Activated T-cell treated with anti-CD3 and anti-CD28 coated beads, Interleukin-2, amount 50 U/mL, for 72 hours (primary cell): ENCODE data around the gene PIEZO1. TPM values are rescaled to one million over a fixed set of nuclear protein-coding genes. Genes with fewer than 3 reads are reported as not detected.
"Not testable (repeated sequence)": the region's sequence is repeated elsewhere in the genome, so short reads cannot be mapped to it uniquely, and the experiment has no call there.

ENCODE experiments used
- ATAC-seq, 2 donors: fragments of 150-1000 bp; cut with Tn5 transposase; replicated peaks in 1 of 2; 2 replicates each; pipeline ENCODE4 v1.10.0; 2021; ENCODE audit warnings: moderate library complexity in 2 of 2, mild to moderate bottlenecking in 1 of 2
- DNase-seq, 2 donors: peaks; one replicate each; pipeline ENCODE4 v3.0.0; 2021 to 2022; ENCODE audit warnings: mixed read lengths in 1 of 2
- H3K27ac Mint-ChIP-seq: one replicate; pipeline ENCODE4 v1.8.0; 2022; ENCODE audit warnings: mild to moderate bottlenecking, moderate library complexity, mixed read lengths
- H3K27me3 Mint-ChIP-seq: one replicate; pipeline ENCODE4 v1.8.0; 2022; ENCODE audit warnings: low read depth, mixed read lengths
- H3K36me3 Mint-ChIP-seq, 2 donors: one replicate each; pipeline ENCODE4 v1.8.0; 2022; ENCODE audit warnings: mixed read lengths in 2 of 2, mild to moderate bottlenecking in 1 of 2; ENCODE audit not compliant: insufficient read depth in 2 of 2
- H3K4me1 Mint-ChIP-seq: one replicate; pipeline ENCODE4 v1.8.0; 2022; ENCODE audit warnings: low read depth, mixed read lengths
- H3K4me3 Mint-ChIP-seq, 2 donors: one replicate each; pipeline ENCODE4 v1.8.0; 2022; ENCODE audit warnings: mild to moderate bottlenecking in 2 of 2, mixed read lengths in 2 of 2, moderate library complexity in 2 of 2
- H3K9me3 Mint-ChIP-seq, 2 donors: one replicate each; pipeline ENCODE4 v1.8.0; 2022; ENCODE audit warnings: mixed read lengths in 2 of 2
- total RNA-seq, 2 donors: library from RNA; stranded (reverse); gene quantifications; one replicate each; pipeline ENCODE4 v1.2.3, GENCODE V29; 2022

PIEZO1 gene
- total RNA-seq, 2 donors from 2014 or later, result 94.1 to 141 TPM

GRCh38 chr16:88792078-88792550 is 7.1 kb upstream of the PIEZO1 start:
- peaks cover 40% of the 10 kb centered on the region for H3K4me1 Mint-ChIP-seq
- H3K9me3 Mint-ChIP-seq, result no peaks in the 10 kb centered on the region
- peak overlapping the region in 1 of 2 donors; percentile 45 for H3K4me3 Mint-ChIP-seq
- DNase-seq, result no peak
- H3K36me3 Mint-ChIP-seq, result no peaks in the 10 kb centered on the region
- no peak overlapping the region for H3K27ac Mint-ChIP-seq
- no peaks in the 10 kb centered on the region for H3K27me3 Mint-ChIP-seq
- ATAC-seq, result peak; percentile 6 to 22

- no peaks in the 10 kb centered on the region for H3K9me3 Mint-ChIP-seq
- no peaks in the 10 kb centered on the region for H3K27me3 Mint-ChIP-seq
- peak; percentile 82 to 88 for ATAC-seq
- H3K27ac Mint-ChIP-seq, result peak overlapping the region; percentile 63
- peaks cover 40% of the 10 kb centered on the region for H3K4me1 Mint-ChIP-seq
- peak overlapping the region; percentile 76 to 78 for H3K4me3 Mint-ChIP-seq
- H3K36me3 Mint-ChIP-seq, result no peaks in the 10 kb centered on the region
- peak; percentile 64 to 69 for DNase-seq
Observed at GRCh38 chr16:88790312-88791211, 5.5 kb upstream of the PIEZO1 start.

DNA sequence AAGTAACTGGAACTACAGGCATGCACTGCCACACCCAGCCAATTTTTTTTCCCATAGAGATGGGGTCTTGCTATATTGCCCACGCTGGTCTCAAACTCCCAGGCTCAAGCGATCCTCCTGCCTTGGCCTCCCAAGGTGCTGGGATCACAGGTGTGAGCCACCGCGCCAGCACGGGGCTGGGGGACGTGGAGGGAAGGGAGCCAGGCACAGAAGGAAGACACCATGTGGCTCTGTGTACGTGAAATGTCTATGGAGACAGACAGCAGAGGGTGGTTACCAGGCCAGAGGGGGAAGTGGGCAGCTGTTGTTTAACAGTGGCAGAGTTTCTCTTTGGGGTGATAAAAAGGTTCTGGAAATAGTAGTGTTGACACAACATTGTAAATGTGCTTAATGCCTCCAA is 4.6 kb upstream of the PIEZO1 start:
- DNase-seq (no peak), ATAC-seq (no peak)
- Mint-ChIP-seq H3K36me3 (no peaks in the 10 kb centered on the region), H3K4me1 (peaks cover 33% of the 10 kb centered on the region), H3K4me3 (peak overlapping the region in 1 of 2 donors; percentile 76), H3K27ac (no peak overlapping the region), H3K27me3 (no peaks in the 10 kb centered on the region), H3K9me3 (no peaks in the 10 kb centered on the region)

GRCh38 chr16:88788749-88789148 is 3.7 kb upstream of the PIEZO1 start:
- H3K4me3 Mint-ChIP-seq, H3K36me3 Mint-ChIP-seq, DNase-seq, ATAC-seq, H3K27me3 Mint-ChIP-seq, H3K27ac Mint-ChIP-seq, H3K9me3 Mint-ChIP-seq: not testable (repeated sequence)
- peaks cover 32% of the 10 kb centered on the region for H3K4me1 Mint-ChIP-seq

DNA sequence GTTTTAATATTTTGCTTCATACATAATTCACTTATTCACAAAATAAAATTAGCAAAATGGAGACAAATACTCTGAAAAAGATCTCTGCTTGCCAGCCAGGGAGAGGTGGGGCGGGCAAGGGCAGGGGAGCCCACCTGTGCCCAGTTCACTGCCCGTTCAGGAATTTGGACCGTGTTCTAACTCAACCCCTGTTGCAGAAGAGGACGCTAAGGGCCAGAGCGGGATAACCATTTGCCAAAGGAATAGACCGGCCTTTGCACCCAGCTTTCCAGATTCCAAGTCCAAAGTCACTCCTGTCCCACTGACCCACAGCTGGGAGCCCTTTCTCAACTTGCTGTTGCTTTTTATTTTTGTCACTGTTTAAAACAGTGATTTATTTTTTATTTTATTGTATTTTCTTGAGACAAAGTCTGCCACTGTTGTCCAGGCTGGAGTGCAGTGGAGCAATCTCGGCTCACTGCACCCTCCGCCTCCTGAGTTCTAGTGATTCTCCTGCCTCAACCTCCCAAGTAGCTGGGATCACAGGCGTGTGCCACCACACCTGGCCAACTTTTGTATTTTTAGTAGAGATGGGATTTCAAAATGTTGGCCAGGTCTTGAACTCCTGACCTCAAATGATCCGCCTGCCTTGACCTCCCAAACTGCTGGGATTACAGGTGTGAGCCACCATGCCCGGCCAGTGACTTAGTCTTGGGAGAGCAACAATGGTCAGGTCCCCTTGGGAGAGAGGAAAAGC is 2.7 kb upstream of the PIEZO1 start:
- Mint-ChIP-seq H3K27ac (no peak overlapping the region), H3K27me3 (no peaks in the 10 kb centered on the region), H3K9me3 (no peaks in the 10 kb centered on the region), H3K4me1 (peaks cover 40% of the 10 kb centered on the region), H3K4me3 (no peak overlapping the region), H3K36me3 (no peaks in the 10 kb centered on the region)
- no peak for ATAC-seq
- no peak for DNase-seq

GRCh38 chr16:88784856-88785105 is 239 bp downstream of the PIEZO1 start:
- H3K9me3 Mint-ChIP-seq, result no peaks in the 10 kb centered on the region
- ATAC-seq, result peak; percentile 6
- no peaks in the 10 kb centered on the region for H3K36me3 Mint-ChIP-seq
- no peaks in the 10 kb centered on the region for H3K27me3 Mint-ChIP-seq
- no peak overlapping the region for H3K4me3 Mint-ChIP-seq
- no peak overlapping the region for H3K27ac Mint-ChIP-seq
- no peak for DNase-seq
- peaks cover 45% of the 10 kb centered on the region for H3K4me1 Mint-ChIP-seq

DNA sequence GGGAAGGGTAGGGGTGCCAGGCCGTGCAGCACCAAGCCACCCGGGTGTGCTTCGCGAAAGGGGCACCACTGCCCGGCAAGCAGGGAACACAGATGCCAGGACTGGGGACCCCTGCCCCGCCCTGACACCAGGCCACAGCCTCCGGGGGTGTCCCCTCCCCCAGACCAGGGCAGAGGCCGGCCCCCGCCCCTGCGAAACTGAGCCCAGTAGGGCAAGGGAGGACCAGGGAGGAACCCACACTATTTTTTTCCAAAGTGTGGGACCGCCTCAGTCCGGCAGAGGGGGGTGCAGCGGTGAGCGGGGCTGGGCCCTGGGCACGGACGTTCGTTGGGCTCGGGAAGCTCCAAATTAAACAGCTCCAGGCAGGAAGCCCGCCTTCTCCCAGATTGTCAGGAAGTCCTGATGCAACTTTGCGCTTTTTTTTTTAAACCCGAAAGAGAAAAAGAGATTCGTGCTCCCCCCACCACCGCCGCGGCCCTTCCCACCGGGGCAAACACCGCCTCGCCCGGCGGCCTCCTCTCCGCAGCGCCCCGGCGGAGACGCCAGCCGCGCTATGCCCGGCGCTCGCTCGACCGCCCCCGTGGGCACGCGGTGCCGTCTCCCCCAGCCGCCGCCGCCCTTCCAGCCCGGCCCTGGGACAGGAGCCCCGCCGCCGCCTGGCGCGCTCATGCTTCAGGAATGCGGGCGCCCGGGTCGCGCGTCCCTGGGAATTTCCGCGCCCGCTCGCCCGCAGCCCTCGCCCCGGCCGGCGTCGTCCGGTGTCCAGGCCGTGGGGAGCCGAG is 755 bp downstream of the PIEZO1 start:
- Mint-ChIP-seq H3K4me3 (peak overlapping the region; percentile 77 to 80), H3K27ac (peak overlapping the region; percentile 63), H3K4me1 (peaks cover 44% of the 10 kb centered on the region), H3K36me3 (no peaks in the 10 kb centered on the region), H3K27me3 (no peaks in the 10 kb centered on the region), H3K9me3 (no peaks in the 10 kb centered on the region)
- ATAC-seq (peak in 1 of 2 donors; percentile 9), DNase-seq (peak; percentile 62 to 66)

DNA sequence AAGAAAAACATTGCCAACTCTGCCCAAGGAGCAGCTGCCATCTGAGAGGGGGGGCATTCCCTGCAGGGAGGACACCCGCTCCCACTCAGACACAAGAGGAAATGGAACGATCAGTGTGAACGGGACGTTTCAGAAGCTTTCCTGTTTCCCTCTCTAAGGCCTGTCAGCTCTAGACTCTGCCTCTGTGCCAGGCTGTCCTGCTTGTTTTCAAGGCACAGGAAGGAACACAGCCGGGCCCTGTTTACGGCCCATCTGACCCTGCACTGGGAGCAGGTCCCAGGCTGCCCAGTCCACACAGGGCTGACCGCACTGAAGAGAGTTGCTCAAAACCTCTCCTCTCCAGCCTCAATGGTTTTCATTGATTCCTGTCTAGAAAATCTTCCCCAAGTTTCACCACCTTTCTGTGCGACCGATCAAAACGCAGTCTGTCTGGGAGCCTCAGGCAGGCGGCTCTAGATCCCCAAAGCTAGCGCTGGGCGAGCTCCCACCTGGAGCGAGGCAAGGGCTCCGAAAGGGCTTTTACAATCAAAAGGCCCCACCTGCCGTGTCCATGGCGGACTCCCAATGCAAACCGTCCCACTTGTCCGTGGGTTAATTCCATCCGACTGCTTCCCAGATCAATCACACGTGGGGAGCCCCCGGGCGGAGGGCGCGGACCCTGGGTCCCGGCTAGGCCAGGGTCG is 1.5 kb downstream of the PIEZO1 start:
- Mint-ChIP-seq H3K36me3 (no peaks in the 10 kb centered on the region), H3K27me3 (no peaks in the 10 kb centered on the region), H3K9me3 (no peaks in the 10 kb centered on the region), H3K4me3 (peak overlapping the region; percentile 77 to 80), H3K27ac (peak overlapping the region; percentile 76), H3K4me1 (peaks cover 44% of the 10 kb centered on the region)
- DNase-seq (no peak), ATAC-seq (no peak)

DNA sequence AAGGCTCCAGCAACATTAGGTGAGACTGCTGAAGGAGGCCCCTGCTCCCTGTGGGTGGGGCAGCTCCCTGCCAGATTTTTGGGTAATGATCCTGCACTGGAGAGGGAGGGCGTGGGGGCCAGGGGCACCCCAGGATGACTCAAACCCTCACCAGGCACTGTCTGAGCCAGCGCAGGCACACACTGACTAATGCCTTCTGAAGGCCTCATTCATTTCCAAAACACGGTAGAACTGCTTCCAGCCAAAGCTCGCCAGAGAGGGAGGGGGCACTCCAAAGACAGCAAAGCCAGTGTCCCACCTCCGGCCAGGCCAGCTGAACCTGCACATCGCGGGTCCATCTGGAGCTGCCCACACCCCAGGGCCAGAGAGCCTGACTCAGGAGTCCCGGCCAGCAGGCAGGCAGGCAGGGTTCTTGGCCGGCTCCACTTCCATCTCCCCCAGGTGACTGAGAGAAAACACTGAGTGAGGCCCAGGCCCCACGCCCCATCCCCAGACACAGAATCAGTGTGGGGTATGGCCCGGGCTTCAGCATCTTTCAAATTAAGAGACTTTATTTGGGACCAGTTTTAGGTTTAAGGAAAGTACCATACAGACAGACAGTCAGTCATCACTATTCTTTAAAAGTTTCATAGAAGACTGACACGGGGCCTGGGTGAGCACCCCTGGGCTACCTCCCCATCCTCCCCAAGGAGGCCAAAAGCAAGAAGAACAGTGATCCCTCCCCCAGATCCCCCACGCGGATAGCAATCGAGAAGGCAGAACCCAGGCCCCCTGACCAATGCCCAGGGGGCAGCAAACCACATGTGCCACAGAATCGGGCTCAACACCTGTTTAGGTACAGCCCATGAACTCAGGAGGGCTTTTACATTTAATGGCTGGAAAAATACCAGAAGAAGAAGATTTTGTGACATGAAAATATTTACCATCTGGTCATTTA is 2.3 kb downstream of the PIEZO1 start:
- Mint-ChIP-seq H3K4me1 (peaks cover 50% of the 10 kb centered on the region), H3K9me3 (no peaks in the 10 kb centered on the region), H3K36me3 (no peaks in the 10 kb centered on the region), H3K27ac (peak overlapping the region; percentile 76), H3K4me3 (peak overlapping the region; percentile 77 to 80), H3K27me3 (no peaks in the 10 kb centered on the region)
- ATAC-seq (peak; percentile 76 to 80), DNase-seq (peak; percentile 85 to 89)

DNA sequence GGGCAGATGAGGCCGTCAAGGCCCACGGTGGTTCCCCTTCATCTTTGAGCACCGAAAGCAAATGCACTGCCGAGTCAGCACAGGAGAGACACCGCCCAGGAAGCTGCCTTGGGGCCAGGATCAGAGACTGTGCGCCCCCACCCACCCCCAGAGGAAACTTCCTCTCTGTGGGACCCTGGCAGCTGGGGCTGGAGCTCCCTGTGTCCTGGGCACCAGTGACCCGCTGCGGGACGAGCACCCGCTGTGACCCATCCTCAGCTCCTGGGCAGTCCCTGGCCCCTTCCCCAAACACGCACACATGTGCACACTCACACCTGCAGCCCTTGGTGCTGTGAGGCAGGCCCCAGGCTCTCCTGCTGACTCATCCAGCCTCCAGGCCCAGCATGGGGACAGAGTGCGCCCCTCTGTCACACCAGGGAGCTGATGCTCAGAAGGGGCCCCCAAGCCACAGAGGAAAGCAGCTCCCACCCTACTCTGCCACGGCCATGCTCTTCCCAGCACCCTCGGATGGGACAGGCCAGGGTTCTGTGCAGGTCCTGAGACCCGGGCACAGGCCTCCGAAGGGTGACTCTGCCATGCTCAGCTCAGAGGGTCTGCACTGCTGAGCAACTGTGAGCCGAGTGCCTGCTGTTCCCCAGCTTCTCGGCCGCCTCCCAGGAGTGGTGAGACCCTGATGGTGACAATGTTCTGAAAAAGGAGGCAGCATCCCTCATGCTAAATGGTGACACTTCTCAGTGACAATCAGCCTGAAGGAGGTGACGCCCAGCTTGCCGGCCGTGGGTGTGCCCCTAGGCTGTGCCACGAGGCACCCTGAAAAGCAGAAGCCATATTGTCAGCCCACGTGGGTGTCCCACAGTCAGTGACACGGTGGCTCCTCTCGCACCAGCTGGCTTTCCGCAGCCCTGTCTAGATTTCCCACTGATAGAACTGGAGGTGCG is 3.6 kb downstream of the PIEZO1 start:
- H3K4me1 Mint-ChIP-seq, result peaks cover 50% of the 10 kb centered on the region
- H3K27me3 Mint-ChIP-seq, result no peaks in the 10 kb centered on the region
- no peaks in the 10 kb centered on the region for H3K9me3 Mint-ChIP-seq

More for the DNA sequence above, 3.6 kb downstream of the PIEZO1 start:
- peak overlapping the region; percentile 76 for H3K27ac Mint-ChIP-seq
- DNase-seq, result peak; percentile 72
- H3K36me3 Mint-ChIP-seq, result no peaks in the 10 kb centered on the region
- peak overlapping the region; percentile 77 to 80 for H3K4me3 Mint-ChIP-seq
- ATAC-seq, result peak; percentile 50 to 53
